NCI-H128 (cell line): ENCODE data around the gene MIEN1.
A peak's percentile ranks its signal among the peaks of the same experiment; 100 is the strongest.
"Not testable (repeated sequence)": the region's sequence is repeated elsewhere in the genome, so short reads cannot be mapped to it uniquely, and the experiment has no call there.

Experiments
- DNase-seq: peaks from one replicate; lab custom pipeline; 2025; ENCODE audit not compliant: unreplicated experiment; lab: John Stamatoyannopoulos, UW

The MIEN1 gene

GRCh38 chr17:39756380-39757079, 26.2 kb upstream of the MIEN1 start:
- no peak for DNase-seq

- DNase-seq: no peak
Measured at GRCh38 chr17:39755554-39756379, 25.4 kb upstream of the MIEN1 start.

GRCh38 chr17:39754958-39755553, 24.7 kb upstream of the MIEN1 start:
- no peak for DNase-seq

- DNase-seq: peak; percentile 49
Measured at GRCh38 chr17:39754161-39754957, 24.0 kb upstream of the MIEN1 start.

GRCh38 chr17:39753514-39754160, 23.3 kb upstream of the MIEN1 start:
- no peak for DNase-seq

- DNase-seq: no peak
Measured at GRCh38 chr17:39752241-39752881, 22.0 kb upstream of the MIEN1 start.

GRCh38 chr17:39751637-39752036, 21.3 kb upstream of the MIEN1 start:
- no peak for DNase-seq

GRCh38 chr17:39751016-39751543, 20.7 kb upstream of the MIEN1 start:
- DNase-seq: no peak

DNA sequence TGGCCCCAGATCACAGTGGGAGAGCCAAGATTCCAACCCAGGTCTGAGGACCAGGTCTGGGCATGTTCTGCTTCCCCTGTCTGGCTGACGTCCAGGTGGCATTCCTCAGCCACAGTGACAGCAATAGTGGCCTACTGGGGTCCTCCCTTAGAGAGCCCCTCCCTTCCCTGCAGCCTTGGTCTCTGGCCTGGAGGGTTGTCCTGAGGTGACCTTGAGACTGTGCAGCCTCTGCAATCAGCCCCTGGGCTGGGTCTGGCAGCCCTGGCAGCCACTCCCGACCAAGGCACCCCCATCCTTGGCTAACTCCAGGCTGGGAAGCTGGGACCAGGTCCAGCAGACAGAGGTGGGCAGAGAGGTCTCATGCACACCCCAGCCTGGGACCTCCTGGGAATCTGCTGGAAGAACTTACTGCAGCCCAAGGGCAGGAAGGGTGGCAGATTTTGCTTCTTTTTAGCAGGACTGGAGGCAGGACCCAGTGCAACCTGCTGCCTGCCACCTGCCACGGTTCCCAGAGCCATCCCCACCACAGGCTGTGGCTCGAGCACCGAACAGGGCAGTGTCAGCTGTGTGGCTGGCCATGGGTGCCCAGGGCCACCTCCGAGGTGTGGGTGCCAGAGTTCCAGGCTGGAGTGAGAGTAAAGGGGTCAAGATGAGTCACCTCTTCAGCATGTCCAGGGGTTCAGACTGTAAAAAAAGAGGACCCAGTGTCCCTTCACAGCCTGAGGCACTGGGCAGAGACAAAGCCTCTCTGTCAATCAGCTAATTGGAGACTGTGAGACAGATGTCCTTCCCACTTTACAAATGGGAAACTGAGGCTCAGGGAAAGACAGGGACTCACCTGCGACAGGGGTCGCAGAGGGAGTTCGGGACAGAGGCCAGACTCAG, 20.0 kb upstream of the MIEN1 start:
- no peak for DNase-seq

GRCh38 chr17:39748444-39749034, 18.2 kb upstream of the MIEN1 start:
- DNase-seq: not testable (repeated sequence)

DNA sequence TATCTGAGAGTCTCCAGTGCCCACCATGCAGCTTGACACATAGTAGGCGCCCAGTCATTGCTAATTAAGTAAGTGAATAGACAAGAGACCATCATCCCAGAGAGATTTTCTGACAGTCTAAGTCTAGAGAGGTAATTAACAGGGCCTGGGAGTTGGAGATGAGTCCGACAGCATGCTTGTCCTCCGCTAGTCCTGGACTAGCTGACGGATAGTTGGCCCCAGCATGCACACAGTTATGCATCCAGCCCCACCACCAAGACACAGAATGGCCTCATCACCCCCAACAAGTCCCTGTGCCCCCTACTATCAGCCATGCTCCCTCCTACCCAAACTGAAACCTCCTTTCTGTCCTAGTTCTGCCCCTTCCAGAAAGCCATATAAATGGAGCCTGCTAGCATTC, 17.4 kb upstream of the MIEN1 start:
- DNase-seq: no peak

DNA sequence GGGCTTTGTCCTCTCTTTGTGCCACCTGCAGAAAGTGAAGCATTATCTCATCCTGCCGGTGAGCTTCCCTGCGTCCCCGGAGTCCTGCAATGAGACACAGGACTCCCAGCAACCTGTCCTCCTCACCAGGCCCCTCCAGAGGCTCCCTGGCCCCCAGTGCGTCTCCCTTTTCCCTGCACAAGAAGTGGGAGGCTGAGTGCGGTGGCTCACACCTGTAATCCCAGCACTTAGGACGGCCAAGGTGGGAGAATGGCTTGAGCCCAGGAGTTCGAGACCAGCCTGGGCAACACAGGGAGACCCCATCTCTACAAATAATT, 15.8 kb upstream of the MIEN1 start:
- no peak for DNase-seq

- DNase-seq: no peak
Measured at GRCh38 chr17:39745335-39746144, 15.2 kb upstream of the MIEN1 start.

GRCh38 chr17:39744836-39745215, 14.5 kb upstream of the MIEN1 start:
- DNase-seq: no peak

GRCh38 chr17:39744075-39744835, 13.9 kb upstream of the MIEN1 start:
- no peak for DNase-seq

GRCh38 chr17:39742856-39743436, 12.6 kb upstream of the MIEN1 start:
- no peak for DNase-seq
